Astrocyte (in vitro differentiated cells and primary cell): ENCODE data around the gene TTC31. TPM values are rescaled to one million over a fixed set of nuclear protein-coding genes. Genes with fewer than 3 reads are reported as not detected.
"Not testable (repeated sequence)": the region's sequence is repeated elsewhere in the genome, so short reads cannot be mapped to it uniquely, and the experiment has no call there.

Source experiments
- DNase-seq: peaks from one replicate; pipeline ENCODE4 v3.0.0-alpha.2; 2010; ENCODE audit warnings: low read depth
- FAIRE-seq: peaks from 2 replicates; lab custom pipeline; 2011; peaks lifted over from hg19 to GRCh38; lab: Jason Lieb, UNC
- H2AFZ ChIP-seq: 2 replicates; pipeline ENCODE4 v1.6.0; 2012; ENCODE audit warnings: low read depth, low read length, inconsistent platforms
- H3K27ac ChIP-seq: 2 replicates; pipeline ENCODE4 v1.5.1; 2011; ENCODE audit warnings: low read depth, low read length, inconsistent platforms
- H3K27me3 ChIP-seq: 2 replicates; pipeline ENCODE4 v1.6.0; 2011; ENCODE audit warnings: low read length, inconsistent platforms; ENCODE audit not compliant: insufficient read depth
- H3K36me3 ChIP-seq: 2 replicates; pipeline ENCODE4 v1.5.1; 2011; ENCODE audit warnings: low read length, inconsistent platforms; ENCODE audit not compliant: insufficient read depth
- H3K4me1 ChIP-seq: 2 replicates; pipeline ENCODE4 v1.5.1; 2011; ENCODE audit warnings: low read length, inconsistent platforms; ENCODE audit not compliant: insufficient read depth
- H3K4me2 ChIP-seq: 2 replicates; pipeline ENCODE4 v1.6.0; 2012; ENCODE audit warnings: low read length, inconsistent platforms
- H3K4me3 ChIP-seq: 2 replicates; pipeline ENCODE4 v1.5.1; 2011; ENCODE audit warnings: low read depth, mild to moderate bottlenecking, low read length, inconsistent platforms; ENCODE audit not compliant: insufficient read depth
- H3K79me2 ChIP-seq: 2 replicates; pipeline ENCODE4 v1.6.0; 2012; ENCODE audit warnings: mild to moderate bottlenecking, low read length, inconsistent platforms; ENCODE audit not compliant: insufficient read depth
- H3K9ac ChIP-seq: 2 replicates; pipeline ENCODE4 v1.6.0; 2012; ENCODE audit warnings: mild to moderate bottlenecking, low read length, inconsistent platforms
- H3K9me3 ChIP-seq: 2 replicates; pipeline ENCODE4 v1.5.1; 2012; ENCODE audit warnings: low read depth, mild to moderate bottlenecking, low read length, inconsistent platforms; ENCODE audit not compliant: insufficient read depth
- H4K20me1 ChIP-seq: 2 replicates; pipeline ENCODE4 v1.6.0; 2012; ENCODE audit warnings: low read length, inconsistent platforms; ENCODE audit not compliant: insufficient read depth
- H3K27ac Mint-ChIP-seq: one replicate; pipeline ENCODE4 v1.8.0; 2021; ENCODE audit warnings: mild to moderate bottlenecking, mixed read lengths; ENCODE audit not compliant: unreplicated experiment
- H3K27me3 Mint-ChIP-seq: one replicate; pipeline ENCODE4 v1.8.0; 2021; ENCODE audit warnings: low read depth, mixed read lengths; ENCODE audit not compliant: unreplicated experiment
- H3K36me3 Mint-ChIP-seq: one replicate; pipeline ENCODE4 v1.8.0; 2021; ENCODE audit warnings: low read depth, mixed read lengths; ENCODE audit not compliant: unreplicated experiment
- H3K4me1 Mint-ChIP-seq: one replicate; pipeline ENCODE4 v1.8.0; 2021; ENCODE audit warnings: low read depth, mixed read lengths; ENCODE audit not compliant: unreplicated experiment
- H3K4me3 Mint-ChIP-seq: one replicate; pipeline ENCODE4 v1.8.0; 2021; ENCODE audit warnings: mild to moderate bottlenecking, moderate library complexity, mixed read lengths; ENCODE audit not compliant: unreplicated experiment
- H3K9me3 Mint-ChIP-seq: one replicate; pipeline ENCODE4 v1.8.0; 2021; ENCODE audit warnings: mild to moderate bottlenecking, mixed read lengths; ENCODE audit not compliant: unreplicated experiment
- CTCF ChIP-seq: IDR thresholded peaks from 2 replicates; pipeline ENCODE4 v1.5.1; 2011; ENCODE audit warnings: low read depth, mild to moderate bottlenecking, inconsistent platforms, low read length, moderate library complexity; ENCODE audit not compliant: insufficient read depth
- EZH2 ChIP-seq: IDR thresholded peaks from 2 replicates; pipeline ENCODE4 v1.6.1; 2012; ENCODE audit warnings: mild to moderate bottlenecking, low read length, inconsistent platforms; ENCODE audit not compliant: insufficient read depth
- total RNA-seq: library from RNA; stranded (reverse); gene quantifications from 2 replicates; pipeline ENCODE4 v1.2.1, GENCODE V29; 2021

TTC31 gene
- total RNA-seq, 1 donor from 2014 or later: 12.0 TPM

- Mint-ChIP-seq H3K27ac (peak overlapping the region; percentile 72), H3K4me1 (peaks cover 16% of the 10 kb centered on the region), H3K4me3 (peak overlapping the region; percentile 96), H3K36me3 (peaks cover 3% of the 10 kb centered on the region), H3K27me3 (no peaks in the 10 kb centered on the region), H3K9me3 (no peaks in the 10 kb centered on the region)
- Histone ChIP-seq H3K27ac (peak overlapping the region; percentile 79), H3K4me3 (peak overlapping the region; percentile 90), H2AFZ (peak overlapping the region; percentile 90), H3K27me3 (no peaks in the 10 kb centered on the region), H3K9me3 (no peaks in the 10 kb centered on the region), H3K4me2 (peak overlapping the region; percentile 98), H4K20me1 (peaks cover 16% of the 10 kb centered on the region), H3K79me2 (peaks cover 42% of the 10 kb centered on the region), H3K4me1 (peaks cover 11% of the 10 kb centered on the region), H3K9ac (peak overlapping the region; percentile 92), H3K36me3 (peaks cover 4% of the 10 kb centered on the region)
- TF ChIP-seq EZH2 (no peak), CTCF (no peak)
- FAIRE-seq (no peak), DNase-seq (no peak)
Measured at GRCh38 chr2:74464406-74464805, 18.5 kb upstream of the TTC31 start.

GRCh38 chr2:74470742-74471141 lies 12.1 kb upstream of the TTC31 start:
- H3K27ac ChIP-seq, DNase-seq, H3K27me3 Mint-ChIP-seq, H3K4me3 ChIP-seq, H3K9me3 ChIP-seq, H3K79me2 ChIP-seq, H3K36me3 ChIP-seq, H3K9ac ChIP-seq, H3K27me3 ChIP-seq, FAIRE-seq, H3K9me3 Mint-ChIP-seq, H4K20me1 ChIP-seq, H3K4me1 Mint-ChIP-seq, H2AFZ ChIP-seq, H3K4me2 ChIP-seq: not testable (repeated sequence)
- H3K4me3 Mint-ChIP-seq: peak overlapping the region; percentile 76
- H3K27ac Mint-ChIP-seq: peak overlapping the region; percentile 81
- H3K36me3 Mint-ChIP-seq: peaks cover 13% of the 10 kb centered on the region
- H3K4me1 ChIP-seq: peaks cover 15% of the 10 kb centered on the region

GRCh38 chr2:74471332-74472065 lies 11.4 kb upstream of the TTC31 start:
- Histone ChIP-seq H2AFZ (peak overlapping the region; percentile 94), H3K27ac (peak overlapping the region; percentile 83), H3K27me3 (no peaks in the 10 kb centered on the region), H3K9ac (peak overlapping the region; percentile 91), H3K4me1 (peaks cover 15% of the 10 kb centered on the region), H3K79me2 (peaks cover 4% of the 10 kb centered on the region), H3K4me3 (peak overlapping the region; percentile 96), H3K36me3 (peaks cover 7% of the 10 kb centered on the region), H3K9me3 (no peaks in the 10 kb centered on the region), H4K20me1 (no peaks in the 10 kb centered on the region), H3K4me2 (peak overlapping the region; percentile 95)
- FAIRE-seq: no peak
- Mint-ChIP-seq H3K9me3 (no peaks in the 10 kb centered on the region), H3K4me3 (peak overlapping the region; percentile 96), H3K4me1 (peaks cover 7% of the 10 kb centered on the region), H3K27ac (peak overlapping the region; percentile 98), H3K36me3 (peaks cover 13% of the 10 kb centered on the region), H3K27me3 (no peaks in the 10 kb centered on the region)
- DNase-seq: no peak
- TF ChIP-seq EZH2 (no peak), CTCF (no peak)
